H9 (cell line): ENCODE data around the gene GRK3. TPM values are rescaled to one million over a fixed set of nuclear protein-coding genes. Genes with fewer than 3 reads are reported as not detected.
A peak's percentile ranks its signal among the peaks of the same experiment; 100 is the strongest.
"Not testable (repeated sequence)": the region's sequence is repeated elsewhere in the genome, so short reads cannot be mapped to it uniquely, and the experiment has no call there.

Experiments used
- DNase-seq: peaks from one replicate; pipeline ENCODE4 v3.0.0-alpha.2; 2017
- H2AFZ ChIP-seq: one replicate; pipeline ENCODE4 v1.6.1; 2013; ENCODE audit warnings: mild to moderate bottlenecking, low read length, control low read depth, moderate library complexity
- H2AK5ac ChIP-seq: 2 replicates; pipeline ENCODE4 v1.6.1; 2013; ENCODE audit warnings: low read length, control low read depth, mixed read lengths; ENCODE audit not compliant: insufficient read length
- H2BK120ac ChIP-seq: one replicate; pipeline ENCODE4 v1.6.1; 2013; ENCODE audit warnings: low read depth, mild to moderate bottlenecking, low read length, control low read depth, inconsistent platforms; ENCODE audit not compliant: poor library complexity, severe bottlenecking
- H2BK12ac ChIP-seq: 2 replicates; pipeline ENCODE4 v1.6.1; 2013; ENCODE audit warnings: low read length, control low read depth, mixed read lengths, low read depth; ENCODE audit not compliant: insufficient read length
- H2BK15ac ChIP-seq: 2 replicates; pipeline ENCODE4 v1.6.1; 2013; ENCODE audit warnings: low read depth, low read length, control low read depth
- H2BK20ac ChIP-seq: one replicate; pipeline ENCODE4 v1.6.1; 2013; ENCODE audit warnings: low read depth, mild to moderate bottlenecking, low read length, control low read depth, inconsistent platforms; ENCODE audit not compliant: poor library complexity, severe bottlenecking
- H2BK5ac ChIP-seq: 2 replicates; pipeline ENCODE4 v1.6.1; 2013; ENCODE audit warnings: low read length, control low read depth, mixed read lengths; ENCODE audit not compliant: insufficient read length
- H3K14ac ChIP-seq: 2 replicates; pipeline ENCODE4 v1.6.1; 2013; ENCODE audit warnings: low read length, control low read depth; ENCODE audit not compliant: insufficient read depth
- H3K18ac ChIP-seq: 2 replicates; pipeline ENCODE4 v1.6.1; 2013; ENCODE audit warnings: low read depth, mild to moderate bottlenecking, mixed read lengths, low read length, control low read depth; ENCODE audit not compliant: insufficient read length
- H3K23ac ChIP-seq: 2 replicates; pipeline ENCODE4 v1.6.1; 2013; ENCODE audit warnings: low read length, control low read depth, mixed read lengths, low read depth; ENCODE audit not compliant: insufficient read length
- H3K23me2 ChIP-seq: 2 replicates; pipeline ENCODE4 v1.6.1; 2013; ENCODE audit warnings: low read depth, mild to moderate bottlenecking, mixed read lengths, low read length, control low read depth; ENCODE audit not compliant: insufficient read length, poor library complexity, severe bottlenecking
- H3K27ac ChIP-seq: 2 replicates; pipeline ENCODE4 v1.5.1; 2013; ENCODE audit warnings: low read length, control low read depth, mixed read lengths, low read depth; ENCODE audit not compliant: insufficient read length
- H3K27me3 ChIP-seq: 2 replicates; pipeline ENCODE4 v1.6.1; 2013; ENCODE audit warnings: low read length, control low read depth, inconsistent platforms; ENCODE audit not compliant: insufficient read depth
- H3K4ac ChIP-seq: 2 replicates; pipeline ENCODE4 v1.6.1; 2013; ENCODE audit warnings: low read depth, mild to moderate bottlenecking, control low read depth, inconsistent platforms, low read length, moderate library complexity
- H3K4me1 ChIP-seq: 2 replicates; pipeline ENCODE4 v1.6.1; 2013; ENCODE audit warnings: low read length, control low read depth, inconsistent platforms; ENCODE audit not compliant: insufficient read depth
- H3K4me2 ChIP-seq: 2 replicates; pipeline ENCODE4 v1.6.1; 2013; ENCODE audit warnings: low read length, control low read depth, mixed read lengths; ENCODE audit not compliant: insufficient read length, insufficient read depth
- H3K56ac ChIP-seq: 2 replicates; pipeline ENCODE4 v1.6.1; 2013; ENCODE audit warnings: low read depth, mild to moderate bottlenecking, mixed read lengths, low read length, control low read depth; ENCODE audit not compliant: insufficient read length
- H3K79me1 ChIP-seq: 2 replicates; pipeline ENCODE4 v1.6.1; 2013; ENCODE audit warnings: low read depth, mild to moderate bottlenecking, moderate library complexity, low read length, control low read depth, inconsistent platforms; ENCODE audit not compliant: insufficient read depth, poor library complexity, severe bottlenecking
- H3K79me2 ChIP-seq: 2 replicates; pipeline ENCODE4 v1.6.1; 2013; ENCODE audit warnings: low read length, control low read depth, inconsistent platforms; ENCODE audit not compliant: insufficient read depth
- H3K9ac ChIP-seq: 2 replicates; pipeline ENCODE4 v1.6.1; 2013; ENCODE audit warnings: low read length, control low read depth, mixed read lengths; ENCODE audit not compliant: insufficient read length; ENCODE audit errors: extremely low read depth
- H3K9me3 ChIP-seq: one replicate; pipeline ENCODE4 v1.6.1; 2013; ENCODE audit warnings: low read depth, low read length, inconsistent platforms; ENCODE audit not compliant: control insufficient read depth
- H3T11ph ChIP-seq: one replicate; pipeline ENCODE4 v1.6.1; 2013; ENCODE audit warnings: mild to moderate bottlenecking, low read length, control low read depth, inconsistent platforms
- H4K20me1 ChIP-seq: one replicate; pipeline ENCODE4 v1.6.1; 2013; ENCODE audit not compliant: control insufficient read depth, insufficient read length, insufficient read depth
- H4K5ac ChIP-seq: 2 replicates; pipeline ENCODE4 v1.6.1; 2013; ENCODE audit warnings: low read depth, mild to moderate bottlenecking, mixed read lengths, low read length, control low read depth; ENCODE audit not compliant: insufficient read length
- H4K8ac ChIP-seq: replicated peaks from 2 replicates; pipeline ENCODE4 v1.6.1; 2013; ENCODE audit warnings: low read length, control low read depth, mixed read lengths, low read depth; ENCODE audit not compliant: insufficient read length
- H4K91ac ChIP-seq: 2 replicates; pipeline ENCODE4 v1.6.1; 2013; ENCODE audit warnings: low read depth, mild to moderate bottlenecking, moderate library complexity, mixed read lengths, low read length, control low read depth; ENCODE audit not compliant: insufficient read length
- H3K27ac Mint-ChIP-seq, 3 experiments: 2 replicates in 2 of 3; 3 replicates in 1 of 3; pipeline ENCODE4 v1.8.0; 2020 to 2021; ENCODE audit warnings: mixed read lengths in 3 of 3, mild to moderate bottlenecking in 1 of 3, moderate library complexity in 1 of 3
- H3K27me3 Mint-ChIP-seq: 2 replicates; pipeline ENCODE4 v1.8.0; 2021; ENCODE audit warnings: low read depth, mild to moderate bottlenecking, moderate library complexity, mixed read lengths
- H3K36me3 Mint-ChIP-seq, 3 experiments: 2 replicates in 2 of 3; 3 replicates in 1 of 3; pipeline ENCODE4 v1.8.0; 2020 to 2021; ENCODE audit warnings: low read depth in 3 of 3, mixed read lengths in 3 of 3; ENCODE audit not compliant: insufficient read depth in 1 of 3
- H3K4me1 Mint-ChIP-seq, 2 experiments: 2 replicates each; pipeline ENCODE4 v1.8.0; 2020; ENCODE audit warnings: mixed read lengths in 2 of 2
- H3K4me3 Mint-ChIP-seq, 2 experiments: 2 replicates in 1 of 2; 3 replicates in 1 of 2; pipeline ENCODE4 v1.8.0; 2020 to 2021; ENCODE audit warnings: mild to moderate bottlenecking in 2 of 2, mixed read lengths in 2 of 2, moderate library complexity in 1 of 2
- H3K9me3 Mint-ChIP-seq, 2 experiments: 2 replicates in 1 of 2; 3 replicates in 1 of 2; pipeline ENCODE4 v1.8.0; 2020; ENCODE audit warnings: mild to moderate bottlenecking in 2 of 2, mixed read lengths in 2 of 2, moderate library complexity in 1 of 2
- CTCF ChIP-seq: fragments of 200-600 bp; sonication (generic); conservative IDR thresholded peaks from 3 replicates; pipeline ENCODE4 v1.8.0; 2021; ENCODE audit warnings: antibody characterized with exemption, mild to moderate bottlenecking
- WGBS: extraction: QIAGEN DNeasy Blood & Tissue Kit; methylation state at CpG from one replicate; pipeline ENCODE4 v1.1.7; 2013; ENCODE audit warnings: missing lambda C conversion rate, low lambda C conversion rate, mixed read lengths; ENCODE audit not compliant: insufficient read length; ENCODE audit errors: extremely low coverage; 5-methylcytosine and 5-hydroxymethylcytosine counted together
- total RNA-seq: library from RNA; stranded (reverse); gene quantifications from 2 replicates; pipeline ENCODE4 v1.2.1, GENCODE V29; 2021

The GRK3 gene
- total RNA-seq, 1 experiment from 2014 or later = 23.9 TPM

- Histone ChIP-seq H2BK12ac (no peak overlapping the region), H4K20me1 (no peaks in the 10 kb centered on the region), H4K91ac (no peak overlapping the region), H3K23me2 (no peaks in the 10 kb centered on the region), H2BK120ac (no peak overlapping the region), H3K27ac (no peak overlapping the region), H4K8ac (no peak overlapping the region), H4K5ac (no peak overlapping the region), H2AFZ (no peak overlapping the region), H2BK5ac (no peak overlapping the region), H3K79me2 (peaks cover 2% of the 10 kb centered on the region; the same call in 1 of the 2 replicates), H3K27me3 (no peaks in the 10 kb centered on the region), H3K9me3 (no peaks in the 10 kb centered on the region), H3K18ac (no peak overlapping the region), H3K56ac (no peak overlapping the region), H3K14ac (no peak overlapping the region), H3K79me1 (peaks cover 6% of the 10 kb centered on the region), H2BK15ac (no peak overlapping the region), H3K4me1 (no peaks in the 10 kb centered on the region), H2BK20ac (no peak overlapping the region), H2AK5ac (no peak overlapping the region), H3K4me2 (no peak overlapping the region), H3K4ac (no peak overlapping the region), H3K9ac (no peak overlapping the region), H3K23ac (no peak overlapping the region), H3T11ph (no peak overlapping the region)
- Mint-ChIP-seq H3K27me3 (no peaks in the 10 kb centered on the region), H3K27ac (peak overlapping the region in 2 of 3 experiments; percentile 64 to 70; a peak in 2 of 7 replicates), H3K36me3 (peaks cover 8 to 12% (median 12%) of the 10 kb centered on the region in 3 experiments), H3K9me3 (peaks cover 0 to 5% of the 10 kb centered on the region in 2 experiments; a peak in 2 of 5 replicates), H3K4me1 (peaks cover 3 to 6% of the 10 kb centered on the region in 2 experiments; a peak in 3 of 4 replicates), H3K4me3 (no peak overlapping the region)
- no CpG with 5 or more reads among the region's 5 CpGs for WGBS
- TF ChIP-seq CTCF = no peak
- no peak for DNase-seq
These were observed 18.5 kb downstream of the GRK3 start for GRCh38 chr22:25582946-25583345.

GRCh38 chr22:25584993-25585392, 20.5 kb downstream of the GRK3 start:
- not testable (repeated sequence) for H4K5ac ChIP-seq, H3K4me3 Mint-ChIP-seq, H3K18ac ChIP-seq, H3K56ac ChIP-seq, H3K4me1 Mint-ChIP-seq, H2BK5ac ChIP-seq, H2BK120ac ChIP-seq, H3K23me2 ChIP-seq, H3K9ac ChIP-seq, H3K4me1 ChIP-seq, H3K23ac ChIP-seq, H3K27ac Mint-ChIP-seq, H3K9me3 Mint-ChIP-seq, H3K4ac ChIP-seq, H3K79me1 ChIP-seq, H2AK5ac ChIP-seq, H2BK15ac ChIP-seq, H2BK20ac ChIP-seq, H3K27ac ChIP-seq, H4K91ac ChIP-seq, H3K4me2 ChIP-seq, H3K27me3 ChIP-seq, H3K36me3 Mint-ChIP-seq, H2BK12ac ChIP-seq, H3K79me2 ChIP-seq, H3K27me3 Mint-ChIP-seq, H3K14ac ChIP-seq, H3K9me3 ChIP-seq, H3T11ph ChIP-seq, DNase-seq, H4K8ac ChIP-seq, H4K20me1 ChIP-seq, H2AFZ ChIP-seq
- no CpG with 5 or more reads among the region's 5 CpGs for WGBS
